HL-60 (cell line): ENCODE data around the gene HPCAL4.

ENCODE experiments used
- GABPA ChIP-seq: IDR thresholded peaks from 2 replicates; pipeline ENCODE4 v1.6.1; 2012; ENCODE audit warnings: low read depth
- POLR2AphosphoS5 ChIP-seq: IDR thresholded peaks from 2 replicates; pipeline ENCODE4 v1.6.1; 2012; ENCODE audit warnings: low read depth
- REST ChIP-seq: IDR thresholded peaks from 2 replicates; pipeline ENCODE4 v1.6.1; 2012; ENCODE audit warnings: low read depth; ENCODE audit not compliant: insufficient replicate concordance
- SPI1 ChIP-seq: IDR thresholded peaks from 2 replicates; pipeline ENCODE4 v1.6.1; 2012; ENCODE audit warnings: low read depth, mild to moderate bottlenecking, borderline replicate concordance
- TF ChIP-seq, protein P1 (sequence below): IDR thresholded peaks from one replicate; pipeline ENCODE4 v1.5.1; 2011; ENCODE audit warnings: low read length, control low read depth, inconsistent platforms; ENCODE audit not compliant: insufficient read depth

DNA sequence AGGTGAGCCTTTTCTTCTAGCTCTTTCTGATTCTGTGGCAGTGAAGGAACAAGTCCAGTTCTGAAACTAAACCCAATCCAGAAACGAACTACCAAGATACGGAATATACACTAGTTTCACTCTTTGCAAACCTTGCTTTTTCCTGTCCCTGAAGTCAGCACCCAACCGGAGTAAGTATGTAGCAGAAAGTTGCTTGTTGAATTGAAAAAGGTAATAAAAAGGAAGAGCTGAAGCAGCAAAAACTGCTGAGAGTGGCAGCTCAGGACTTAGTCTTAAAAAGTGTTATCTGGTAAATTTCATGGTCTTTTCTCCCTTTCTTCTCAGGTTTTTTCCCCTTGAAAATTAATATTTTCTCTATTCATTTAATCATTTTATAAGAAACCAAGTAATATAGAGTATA, 9.9 kb downstream of the HPCAL4 start:
- TF ChIP-seq, protein P1, sequence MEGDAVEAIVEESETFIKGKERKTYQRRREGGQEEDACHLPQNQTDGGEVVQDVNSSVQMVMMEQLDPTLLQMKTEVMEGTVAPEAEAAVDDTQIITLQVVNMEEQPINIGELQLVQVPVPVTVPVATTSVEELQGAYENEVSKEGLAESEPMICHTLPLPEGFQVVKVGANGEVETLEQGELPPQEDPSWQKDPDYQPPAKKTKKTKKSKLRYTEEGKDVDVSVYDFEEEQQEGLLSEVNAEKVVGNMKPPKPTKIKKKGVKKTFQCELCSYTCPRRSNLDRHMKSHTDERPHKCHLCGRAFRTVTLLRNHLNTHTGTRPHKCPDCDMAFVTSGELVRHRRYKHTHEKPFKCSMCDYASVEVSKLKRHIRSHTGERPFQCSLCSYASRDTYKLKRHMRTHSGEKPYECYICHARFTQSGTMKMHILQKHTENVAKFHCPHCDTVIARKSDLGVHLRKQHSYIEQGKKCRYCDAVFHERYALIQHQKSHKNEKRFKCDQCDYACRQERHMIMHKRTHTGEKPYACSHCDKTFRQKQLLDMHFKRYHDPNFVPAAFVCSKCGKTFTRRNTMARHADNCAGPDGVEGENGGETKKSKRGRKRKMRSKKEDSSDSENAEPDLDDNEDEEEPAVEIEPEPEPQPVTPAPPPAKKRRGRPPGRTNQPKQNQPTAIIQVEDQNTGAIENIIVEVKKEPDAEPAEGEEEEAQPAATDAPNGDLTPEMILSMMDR = no peak
- TF ChIP-seq POLR2AphosphoS5 (no peak), REST (no peak), GABPA (no peak), SPI1 (no peak)
